Stimulated activated naive CD8-positive, alpha-beta T cell treated with anti-CD3 and anti-CD28 coated beads, Interleukin-15, Interleukin-2, amounts not matched to agents 100 ng/mL and 50 ng/mL, for 24 hours (primary cell): ENCODE results near the gene RALGPS1.

Experiments
- H3K27ac Mint-ChIP-seq: one replicate; pipeline ENCODE4 v1.8.0; 2021; ENCODE audit warnings: mild to moderate bottlenecking, mixed read lengths
- H3K27me3 Mint-ChIP-seq: one replicate; pipeline ENCODE4 v1.8.0; 2021; ENCODE audit warnings: mixed read lengths
- H3K36me3 Mint-ChIP-seq: one replicate; pipeline ENCODE4 v1.8.0; 2021; ENCODE audit warnings: low read depth, mixed read lengths
- H3K4me1 Mint-ChIP-seq: one replicate; pipeline ENCODE4 v1.8.0; 2021; ENCODE audit warnings: low read depth, mixed read lengths
- H3K4me3 Mint-ChIP-seq: one replicate; pipeline ENCODE4 v1.8.0; 2021; ENCODE audit warnings: mild to moderate bottlenecking, mixed read lengths
- H3K9me3 Mint-ChIP-seq: one replicate; pipeline ENCODE4 v1.8.0; 2021; ENCODE audit warnings: mixed read lengths

Gene RALGPS1

DNA sequence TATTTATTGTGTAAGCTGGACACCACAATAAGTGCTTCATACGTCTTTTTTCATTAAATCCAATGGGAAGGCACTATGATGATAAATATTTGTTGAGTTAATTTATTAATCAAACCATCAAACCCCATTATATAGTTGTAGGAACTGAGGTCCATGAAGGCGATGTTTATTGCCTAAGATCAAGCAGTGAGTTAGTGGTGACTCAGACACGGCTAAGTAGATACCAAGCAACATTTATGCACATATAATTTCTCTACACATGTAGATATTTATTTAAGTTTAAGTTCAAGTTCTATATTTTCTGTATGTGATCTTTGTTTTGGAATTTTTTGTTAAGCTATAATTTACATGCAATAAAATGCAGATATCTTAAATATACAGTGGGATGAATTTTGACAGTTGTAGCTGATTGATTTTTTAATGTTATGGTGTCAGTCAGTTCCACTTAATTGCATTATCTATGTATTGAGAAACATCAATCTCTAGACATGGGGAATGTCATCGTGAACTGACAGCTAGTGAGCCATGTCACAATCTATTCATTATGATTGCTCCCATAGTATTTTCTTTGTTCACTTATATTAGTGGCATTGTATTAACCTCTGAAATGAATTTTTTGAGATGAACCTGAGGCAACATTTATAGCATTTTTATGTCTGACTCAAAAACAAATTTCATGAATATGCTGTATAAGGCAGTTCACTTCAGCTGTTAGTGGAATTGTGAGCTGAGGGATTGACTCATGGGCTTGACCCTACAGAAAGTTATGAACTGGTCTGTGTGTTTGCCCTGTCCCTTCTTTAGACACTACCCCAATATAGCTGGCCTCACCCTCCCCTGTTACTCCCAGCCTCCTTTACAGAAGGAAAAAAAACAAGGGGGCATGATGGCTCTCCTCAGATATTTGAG lies 338.1 kb downstream of the RALGPS1 start:
- Mint-ChIP-seq H3K4me3 (no peak overlapping the region), H3K27ac (no peak overlapping the region), H3K36me3 (no peaks in the 10 kb centered on the region), H3K9me3 (no peaks in the 10 kb centered on the region), H3K27me3 (peaks cover 16% of the 10 kb centered on the region), H3K4me1 (no peaks in the 10 kb centered on the region)

DNA sequence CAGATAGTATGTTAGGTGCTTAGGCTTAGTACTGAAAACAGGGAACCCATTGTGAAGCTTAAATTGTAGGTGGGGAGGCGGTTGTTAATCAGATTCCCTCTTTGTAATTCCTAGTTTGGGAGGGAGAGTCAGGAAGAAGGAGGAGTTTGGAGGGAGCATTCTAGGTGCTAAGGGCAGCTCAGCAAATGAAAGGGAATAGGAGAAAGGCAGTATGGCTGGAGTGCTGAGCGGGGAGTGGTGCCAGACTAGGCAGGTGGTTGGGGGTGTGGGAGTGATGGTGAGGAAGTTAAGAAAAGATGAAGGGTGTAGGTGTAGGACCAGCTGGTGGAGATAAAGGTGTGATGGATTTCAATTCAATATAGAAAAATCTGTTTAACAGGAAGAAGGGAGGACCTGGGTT lies 338.9 kb downstream of the RALGPS1 start:
- H3K27ac Mint-ChIP-seq = no peak overlapping the region
- H3K36me3 Mint-ChIP-seq = no peaks in the 10 kb centered on the region
- no peak overlapping the region for H3K4me3 Mint-ChIP-seq
- no peaks in the 10 kb centered on the region for H3K4me1 Mint-ChIP-seq
- H3K27me3 Mint-ChIP-seq = peaks cover 16% of the 10 kb centered on the region
- no peaks in the 10 kb centered on the region for H3K9me3 Mint-ChIP-seq

DNA sequence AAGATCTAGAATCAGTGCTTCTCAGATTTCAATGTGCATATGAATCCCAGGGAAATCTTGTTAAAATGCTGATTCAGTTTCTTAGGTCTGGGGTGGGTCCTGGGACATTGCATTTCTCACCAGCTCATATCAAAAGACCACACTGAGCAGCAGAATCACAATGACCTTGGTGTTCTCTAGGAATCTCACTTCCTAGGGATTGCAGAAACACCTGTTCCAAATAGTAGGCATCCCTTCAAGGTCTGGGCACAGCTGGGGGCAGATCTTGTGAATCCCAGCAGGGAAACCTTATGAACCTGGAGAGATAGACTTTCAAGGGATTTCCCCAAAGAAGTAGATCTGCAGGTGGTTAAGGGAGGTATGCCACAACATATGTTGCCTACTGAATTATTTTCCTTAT lies 341.1 kb downstream of the RALGPS1 start:
- Mint-ChIP-seq H3K27me3 (peaks cover 11% of the 10 kb centered on the region), H3K4me1 (no peaks in the 10 kb centered on the region), H3K36me3 (no peaks in the 10 kb centered on the region), H3K27ac (no peak overlapping the region), H3K4me3 (no peak overlapping the region), H3K9me3 (no peaks in the 10 kb centered on the region)

DNA sequence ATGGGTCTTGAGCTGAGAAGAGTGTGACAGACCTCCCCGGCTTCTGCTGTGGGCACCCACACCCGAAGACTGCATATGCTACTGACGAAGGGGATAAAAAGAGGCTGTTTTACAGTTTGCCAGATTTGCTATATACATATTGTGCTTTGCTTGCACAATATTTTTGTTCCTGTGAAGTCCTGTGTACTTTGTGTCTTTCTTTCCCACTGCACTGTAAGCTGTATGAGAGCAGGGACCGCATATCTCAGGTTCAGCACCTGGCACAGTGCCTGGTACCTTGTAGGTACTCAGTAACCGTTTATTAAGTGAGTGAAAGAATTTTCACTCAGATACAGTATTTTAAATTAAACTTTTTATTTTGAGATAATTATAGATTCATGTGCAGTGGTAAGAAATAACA lies 341.7 kb downstream of the RALGPS1 start:
- no peaks in the 10 kb centered on the region for H3K4me1 Mint-ChIP-seq
- no peak overlapping the region for H3K4me3 Mint-ChIP-seq

DNA sequence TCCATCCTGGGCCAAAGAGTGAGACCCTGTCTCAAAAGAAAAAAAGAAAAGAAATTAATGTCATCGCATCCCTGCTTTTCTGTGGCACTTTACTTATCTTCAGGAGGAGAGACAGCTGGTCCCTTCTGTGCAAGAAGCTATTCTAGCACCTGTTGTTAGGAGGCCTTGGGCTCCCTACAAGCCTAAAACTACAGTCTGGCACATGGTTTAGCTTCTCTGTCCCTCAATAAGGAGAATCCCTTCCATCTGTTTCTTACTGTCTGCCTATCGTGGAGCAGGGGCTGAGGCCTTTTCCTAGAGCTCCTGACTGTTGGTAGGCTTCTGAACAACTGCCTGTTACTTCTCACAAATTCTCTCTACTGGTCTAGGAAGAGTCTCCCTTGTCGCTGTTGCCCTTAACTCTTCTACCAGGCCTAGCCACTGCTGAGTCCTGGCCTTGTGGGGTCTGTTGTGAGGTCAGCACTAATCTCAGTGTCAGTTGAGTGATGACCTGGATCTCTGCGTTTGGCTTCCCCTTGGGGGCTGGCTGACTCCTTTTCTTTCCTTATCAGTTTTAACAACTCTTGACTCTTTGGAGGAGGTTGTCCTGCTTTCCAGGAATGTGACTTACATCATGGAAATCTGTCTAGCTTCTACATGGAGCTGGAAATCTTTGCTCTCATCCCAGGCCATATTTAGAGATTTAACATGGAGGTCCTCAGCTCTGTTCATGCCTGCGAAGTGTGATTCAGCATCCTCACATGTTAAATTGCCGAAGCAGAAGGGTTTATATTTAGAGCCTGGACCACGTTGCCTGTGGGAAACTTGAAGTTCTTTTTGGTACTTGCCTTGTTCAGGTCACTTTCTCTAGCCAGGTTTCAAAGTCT lies 344.3 kb downstream of the RALGPS1 start:
- no peaks in the 10 kb centered on the region for H3K36me3 Mint-ChIP-seq
- no peaks in the 10 kb centered on the region for H3K9me3 Mint-ChIP-seq
- H3K4me3 Mint-ChIP-seq = no peak overlapping the region
- no peaks in the 10 kb centered on the region for H3K4me1 Mint-ChIP-seq
- H3K27ac Mint-ChIP-seq = no peak overlapping the region
- H3K27me3 Mint-ChIP-seq = peaks cover 4% of the 10 kb centered on the region

More for the DNA sequence above, 341.7 kb downstream of the RALGPS1 start:
- no peaks in the 10 kb centered on the region for H3K9me3 Mint-ChIP-seq
- H3K36me3 Mint-ChIP-seq = no peaks in the 10 kb centered on the region
- H3K27ac Mint-ChIP-seq = no peak overlapping the region
- peaks cover 11% of the 10 kb centered on the region for H3K27me3 Mint-ChIP-seq

DNA sequence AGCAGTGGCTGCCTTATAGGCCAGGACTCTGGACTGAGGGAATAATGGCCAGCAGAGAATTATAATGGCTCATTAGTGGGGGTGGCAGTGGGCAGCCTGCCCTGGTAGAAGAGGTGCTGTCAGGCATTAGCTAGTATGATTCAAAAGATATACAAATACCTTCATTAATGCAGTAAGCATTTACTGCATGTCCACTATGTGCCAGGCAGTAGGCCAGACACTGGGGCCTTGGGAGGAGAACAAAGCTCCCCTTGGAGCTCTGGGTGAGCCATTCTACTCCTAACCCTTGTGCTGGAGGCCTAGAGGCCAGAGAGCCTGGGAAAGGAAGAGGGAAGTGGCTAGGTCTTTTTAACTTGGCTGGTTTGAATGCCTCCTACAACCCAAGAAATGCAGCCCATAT lies 348.0 kb downstream of the RALGPS1 start:
- Mint-ChIP-seq H3K27me3 (peaks cover 7% of the 10 kb centered on the region), H3K36me3 (no peaks in the 10 kb centered on the region), H3K27ac (no peak overlapping the region), H3K4me1 (no peaks in the 10 kb centered on the region), H3K4me3 (no peak overlapping the region), H3K9me3 (no peaks in the 10 kb centered on the region)

DNA sequence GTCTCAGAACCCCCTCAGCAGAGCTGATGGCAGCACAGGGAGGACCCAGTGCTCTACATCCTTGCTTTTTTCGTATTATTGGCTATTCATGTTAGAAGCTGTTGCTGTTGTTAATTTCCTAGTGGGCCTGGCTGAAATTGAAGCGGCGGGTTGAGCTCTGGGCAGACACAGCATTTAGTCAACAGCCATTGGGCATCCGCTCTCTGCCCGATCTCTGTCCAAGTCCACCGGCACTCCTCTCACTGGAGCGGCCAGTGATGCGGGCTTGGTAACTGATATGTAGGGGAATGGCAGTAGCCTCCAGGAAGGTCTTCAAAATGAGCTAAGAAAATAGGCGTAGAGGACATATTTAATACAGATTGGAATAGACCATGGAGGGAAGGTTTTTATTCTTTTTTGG lies 348.7 kb downstream of the RALGPS1 start:
- Mint-ChIP-seq H3K27ac (no peak overlapping the region), H3K4me1 (no peaks in the 10 kb centered on the region), H3K27me3 (peaks cover 7% of the 10 kb centered on the region), H3K36me3 (no peaks in the 10 kb centered on the region), H3K4me3 (no peak overlapping the region), H3K9me3 (no peaks in the 10 kb centered on the region)

DNA sequence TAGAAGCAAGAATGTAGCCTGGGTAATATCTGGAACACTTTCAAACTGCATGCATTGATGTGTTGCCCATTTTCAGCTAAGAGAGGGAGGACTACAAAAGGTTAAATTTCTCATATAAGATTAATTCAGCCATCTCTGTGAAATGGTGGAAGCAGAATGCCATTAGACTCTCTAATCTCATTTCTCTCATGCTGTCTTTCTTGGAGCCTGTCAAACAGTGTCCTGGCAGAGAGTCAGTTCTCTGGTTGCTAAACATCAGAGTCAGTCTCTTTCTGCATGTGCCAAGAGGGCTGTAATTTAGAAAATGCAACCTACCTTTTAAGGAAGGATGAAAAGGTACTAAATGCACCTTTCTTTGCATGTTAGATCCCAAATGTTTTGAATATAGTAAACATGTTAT lies 349.1 kb downstream of the RALGPS1 start:
- no peaks in the 10 kb centered on the region for H3K36me3 Mint-ChIP-seq
- H3K27ac Mint-ChIP-seq = no peak overlapping the region
- no peak overlapping the region for H3K4me3 Mint-ChIP-seq
- H3K4me1 Mint-ChIP-seq = no peaks in the 10 kb centered on the region
- H3K9me3 Mint-ChIP-seq = no peaks in the 10 kb centered on the region
- peaks cover 7% of the 10 kb centered on the region for H3K27me3 Mint-ChIP-seq

DNA sequence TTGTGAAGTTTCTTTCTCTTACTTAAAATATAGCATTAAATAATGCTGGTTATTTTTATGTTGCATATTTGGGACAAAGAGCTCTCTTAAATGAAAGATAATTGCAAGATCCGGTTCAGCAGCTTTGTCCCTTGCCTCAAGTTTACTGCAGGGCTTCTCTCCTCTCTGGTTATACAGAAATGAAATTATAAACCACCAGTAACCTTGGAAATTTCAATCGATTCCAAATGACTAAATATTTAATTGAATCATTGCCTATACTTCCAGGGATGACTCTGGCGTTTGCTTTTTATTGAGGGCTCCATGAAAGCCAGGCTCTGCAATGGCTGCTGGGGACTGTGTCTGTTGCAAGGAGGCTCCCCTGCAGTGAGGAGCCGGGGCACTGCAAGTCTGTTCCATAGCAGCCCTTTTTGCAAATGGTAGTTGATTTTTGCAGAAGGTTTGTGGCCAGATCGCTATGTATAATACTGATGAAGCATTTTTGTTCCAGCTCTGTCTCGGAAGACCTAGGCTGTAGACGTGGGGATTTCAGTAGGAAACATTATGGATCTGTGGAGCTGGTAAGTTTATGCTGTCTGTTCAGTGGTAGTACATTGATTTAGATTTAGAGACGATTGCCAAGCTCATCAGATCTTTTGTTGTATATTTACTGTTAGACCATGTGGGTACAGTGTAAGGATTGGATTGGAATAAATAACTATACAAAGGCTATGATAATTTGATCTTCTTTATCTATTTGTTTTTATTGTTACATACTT lies 350.1 kb downstream of the RALGPS1 start, which contains the start of gene GARNL3:
Gene GARNL3, plus strand, starts transcription at position 313 of the 758 bp plus-strand sequence. Its CDS starts 104 bp downstream, at position 417.
- Mint-ChIP-seq H3K36me3 (no peaks in the 10 kb centered on the region), H3K9me3 (no peaks in the 10 kb centered on the region), H3K27ac (no peak within 1 kb of the TSS), H3K4me3 (no peak within 1 kb of the TSS), H3K4me1 (no peaks in the 10 kb centered on the region), H3K27me3 (peaks cover 7% of the 10 kb centered on the region)

DNA sequence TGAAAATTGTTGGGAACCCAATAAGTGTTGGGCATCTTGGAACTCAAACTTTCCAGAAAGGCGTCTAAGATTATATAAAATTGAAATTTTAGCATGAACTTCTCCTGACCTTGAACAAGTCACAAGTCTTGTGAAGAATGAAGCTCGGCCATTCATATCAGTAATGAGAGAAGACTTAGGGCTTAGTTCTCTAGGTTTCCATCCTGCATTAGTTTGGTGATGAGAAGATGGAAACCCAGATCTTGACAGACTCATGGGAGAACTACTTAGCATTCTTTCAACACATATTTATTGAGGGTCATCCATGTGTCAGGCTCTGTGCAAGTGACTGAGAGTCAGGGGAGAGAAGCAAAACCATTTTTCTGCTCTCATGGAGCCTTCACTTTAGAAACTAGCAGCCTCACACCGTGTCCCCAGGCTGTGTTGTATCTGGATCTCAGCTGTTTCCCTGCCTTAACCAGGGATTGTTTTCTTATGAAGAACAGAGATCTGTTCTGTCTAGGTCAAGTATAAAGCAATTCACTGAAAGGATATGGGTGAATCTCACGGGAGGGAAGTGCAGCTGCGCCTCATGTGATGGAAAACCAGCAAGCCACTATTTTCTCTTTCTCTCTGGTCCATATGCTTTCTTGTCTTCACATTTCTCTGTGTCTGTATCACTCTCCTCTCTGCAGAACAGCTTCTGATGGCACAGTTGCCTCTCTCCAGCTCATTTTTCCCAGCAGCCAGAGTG lies 353.4 kb downstream of the RALGPS1 start:
- H3K4me3 Mint-ChIP-seq = no peak overlapping the region
- H3K36me3 Mint-ChIP-seq = no peaks in the 10 kb centered on the region
- H3K27ac Mint-ChIP-seq = no peak overlapping the region
- peaks cover 7% of the 10 kb centered on the region for H3K27me3 Mint-ChIP-seq
- no peaks in the 10 kb centered on the region for H3K4me1 Mint-ChIP-seq
- no peaks in the 10 kb centered on the region for H3K9me3 Mint-ChIP-seq

DNA sequence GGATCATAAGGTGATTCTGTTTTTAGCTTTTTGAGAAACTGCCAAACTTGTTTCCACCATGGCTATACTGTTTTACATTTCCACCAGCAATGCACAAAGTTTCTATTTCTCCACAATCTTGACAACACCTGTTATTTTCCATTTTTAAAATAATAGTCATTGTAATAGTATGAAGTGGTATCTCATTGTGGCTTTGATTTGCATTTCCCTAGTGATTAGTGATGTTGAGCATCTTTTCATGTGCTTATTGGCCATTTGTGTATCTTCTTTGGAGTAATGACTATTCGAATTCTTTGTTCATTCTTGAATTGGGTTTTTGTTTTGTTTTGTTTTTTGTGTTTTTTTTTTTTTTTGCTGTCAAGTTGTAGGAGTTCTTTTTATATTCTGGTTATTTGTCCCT lies 354.9 kb downstream of the RALGPS1 start:
- Mint-ChIP-seq H3K27ac (no peak overlapping the region), H3K36me3 (no peaks in the 10 kb centered on the region), H3K4me3 (no peak overlapping the region), H3K4me1 (no peaks in the 10 kb centered on the region), H3K27me3 (peaks cover 7% of the 10 kb centered on the region), H3K9me3 (no peaks in the 10 kb centered on the region)
